NCI-H2196 (cell line): Measurements from ENCODE around the gene LMTK3.
"Not testable (repeated sequence)": the region's sequence is repeated elsewhere in the genome, so short reads cannot be mapped to it uniquely, and the experiment has no call there.

ENCODE experiments used
- DNase-seq: peaks from one replicate; lab custom pipeline; 2025; ENCODE audit not compliant: unreplicated experiment; lab: John Stamatoyannopoulos, UW

Gene LMTK3

GRCh38 chr19:48507911-48508439, 3.7 kb downstream of the LMTK3 start:
- DNase-seq, result no peak

- DNase-seq, result peak; percentile 36
Observed at GRCh38 chr19:48506138-48506733, 5.4 kb downstream of the LMTK3 start.

- no peak for DNase-seq
Observed at GRCh38 chr19:48502350-48503018, 9.2 kb downstream of the LMTK3 start.

GRCh38 chr19:48501494-48502349, 9.9 kb downstream of the LMTK3 start:
- DNase-seq, result peak; percentile 97

GRCh38 chr19:48500830-48501493, 10.7 kb downstream of the LMTK3 start:
- no peak for DNase-seq

GRCh38 chr19:48499316-48500090, 12.1 kb downstream of the LMTK3 start:
- DNase-seq, result no peak

- no peak for DNase-seq
Observed at GRCh38 chr19:48498595-48499311, 12.9 kb downstream of the LMTK3 start.

GRCh38 chr19:48497728-48498594, 13.7 kb downstream of the LMTK3 start:
- no peak for DNase-seq

- no peak for DNase-seq
Observed at GRCh38 chr19:48496959-48497727, 14.5 kb downstream of the LMTK3 start.

- no peak for DNase-seq
Observed at GRCh38 chr19:48495396-48495795, 16.2 kb downstream of the LMTK3 start.

- DNase-seq, result no peak
Observed at GRCh38 chr19:48493718-48494401, 17.8 kb downstream of the LMTK3 start.

GRCh38 chr19:48492925-48493717, 18.5 kb downstream of the LMTK3 start:
- DNase-seq, result peak; percentile 99

- DNase-seq, result no peak
Observed at GRCh38 chr19:48491793-48492123, 19.9 kb downstream of the LMTK3 start.

- peak; percentile 65 for DNase-seq
Observed at GRCh38 chr19:48490981-48491792, 20.4 kb downstream of the LMTK3 start.

- peak; percentile 72 for DNase-seq
Observed at GRCh38 chr19:48489608-48490216, 21.9 kb downstream of the LMTK3 start.

- not testable (repeated sequence) for DNase-seq
Observed at GRCh38 chr19:48488478-48488877, 23.2 kb downstream of the LMTK3 start.
